ACC112 (cell line): ENCODE measurements around the gene PCBP3.
"Not testable (repeated sequence)": the region's sequence is repeated elsewhere in the genome, so short reads cannot be mapped to it uniquely, and the experiment has no call there.

Source experiments
- H2AFZ ChIP-seq: fragments of 200-600 bp; sonication (generic); one replicate; pipeline ENCODE4 v1.6.0; 2017; ENCODE audit warnings: antibody characterized with exemption, low read length; ENCODE audit not compliant: unreplicated experiment
- H3K27ac ChIP-seq: fragments of 200-600 bp; sonication (generic); 2 replicates; pipeline ENCODE4 v1.5.1; 2014; ENCODE audit warnings: low read depth, mild to moderate bottlenecking, antibody characterized with exemption, low read length, moderate library complexity
- H3K27me3 ChIP-seq: fragments of 200-600 bp; sonication (generic); 2 replicates; pipeline ENCODE4 v1.6.1; 2014; ENCODE audit warnings: mild to moderate bottlenecking, antibody characterized with exemption, low read length, moderate library complexity, mixed read lengths; ENCODE audit not compliant: insufficient read depth
- H3K36me3 ChIP-seq: fragments of 200-600 bp; sonication (generic); 2 replicates; pipeline ENCODE4 v1.6.1; 2016; ENCODE audit warnings: mild to moderate bottlenecking, antibody characterized with exemption, low read length, moderate library complexity, mixed read lengths; ENCODE audit not compliant: insufficient read depth
- H3K4me1 ChIP-seq: fragments of 200-600 bp; sonication (generic); one replicate; pipeline ENCODE4 v1.6.1; 2016; ENCODE audit warnings: low read length, mixed read lengths; ENCODE audit not compliant: insufficient read depth, unreplicated experiment, control insufficient read depth
- H3K4me3 ChIP-seq: fragments of 200-600 bp; sonication (generic); 2 replicates; pipeline ENCODE4 v1.5.1; 2014; ENCODE audit warnings: mild to moderate bottlenecking, low read depth, low read length
- H3K79me2 ChIP-seq: fragments of 200-600 bp; sonication (generic); one replicate; pipeline ENCODE4 v1.6.0; 2016; ENCODE audit warnings: low read length; ENCODE audit not compliant: control insufficient read depth, unreplicated experiment, insufficient read depth

PCBP3 gene

DNA sequence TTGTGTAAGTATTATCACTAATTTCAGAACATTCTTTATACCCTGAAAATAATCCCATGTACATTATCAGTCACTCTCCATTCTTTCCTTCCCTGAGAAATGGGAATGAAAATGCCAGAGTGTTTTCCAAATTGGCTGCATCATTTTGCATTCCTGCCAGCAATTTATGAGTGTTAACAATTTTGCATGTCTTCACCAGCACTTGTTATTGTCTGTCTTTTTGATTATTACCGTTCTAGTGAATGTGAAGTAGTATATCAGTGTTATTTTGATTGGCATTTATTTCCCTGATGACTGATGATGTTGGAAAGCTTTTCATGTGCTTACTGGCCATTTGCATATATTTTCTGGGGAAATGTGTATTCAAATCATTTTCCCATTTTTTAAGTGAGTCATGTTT lies 71.9 kb downstream of the PCBP3 start:
- Histone ChIP-seq H3K79me2 (no peaks in the 10 kb centered on the region), H3K27ac (no peak overlapping the region)

DNA sequence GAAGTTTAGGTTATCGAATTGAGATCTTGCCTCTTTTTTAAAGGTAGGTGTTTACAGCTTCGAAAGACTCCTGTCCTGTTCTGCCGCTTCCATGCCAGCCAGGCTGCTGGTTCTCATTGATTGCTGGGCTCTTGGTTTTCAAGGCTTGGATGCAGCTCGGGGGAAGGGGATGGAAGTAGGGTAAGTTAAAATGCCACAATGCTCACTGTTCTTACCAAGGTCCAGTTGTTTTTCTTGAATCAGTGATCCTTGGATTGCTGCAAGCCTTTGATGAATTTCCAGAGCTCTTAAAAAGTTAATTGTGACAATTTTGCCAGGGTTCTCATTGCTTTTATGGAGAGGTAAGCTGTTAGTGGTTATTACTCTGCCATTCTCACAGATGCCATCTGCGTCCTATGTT lies 74.9 kb downstream of the PCBP3 start:
- Histone ChIP-seq H3K79me2 (no peaks in the 10 kb centered on the region), H3K4me3 (no peak overlapping the region), H3K27me3 (no peaks in the 10 kb centered on the region), H3K4me1 (no peaks in the 10 kb centered on the region), H3K36me3 (0 out of 2 replicates have a peak, but pooled peaks cover 8% of the 10 kb centered on the region), H2AFZ (no peak overlapping the region), H3K27ac (no peak overlapping the region)

More for the DNA sequence above, 71.9 kb downstream of the PCBP3 start:
- Histone ChIP-seq H2AFZ (no peak overlapping the region), H3K4me1 (no peaks in the 10 kb centered on the region), H3K36me3 (peaks cover 11% of the 10 kb centered on the region; the same call in 1 of the 2 replicates), H3K4me3 (no peak overlapping the region), H3K27me3 (no peaks in the 10 kb centered on the region)

- H2AFZ ChIP-seq: no peak overlapping the region
- H3K4me3 ChIP-seq: no peak overlapping the region
- no peak overlapping the region for H3K27ac ChIP-seq
- no peaks in the 10 kb centered on the region for H3K79me2 ChIP-seq
- H3K27me3 ChIP-seq: no peaks in the 10 kb centered on the region
- H3K4me1 ChIP-seq: no peaks in the 10 kb centered on the region
- 0 out of 2 replicates have a peak, but pooled peaks cover 8% of the 10 kb centered on the region for H3K36me3 ChIP-seq
These were observed 75.8 kb downstream of the PCBP3 start for GRCh38 chr21:45719177-45719802.

DNA sequence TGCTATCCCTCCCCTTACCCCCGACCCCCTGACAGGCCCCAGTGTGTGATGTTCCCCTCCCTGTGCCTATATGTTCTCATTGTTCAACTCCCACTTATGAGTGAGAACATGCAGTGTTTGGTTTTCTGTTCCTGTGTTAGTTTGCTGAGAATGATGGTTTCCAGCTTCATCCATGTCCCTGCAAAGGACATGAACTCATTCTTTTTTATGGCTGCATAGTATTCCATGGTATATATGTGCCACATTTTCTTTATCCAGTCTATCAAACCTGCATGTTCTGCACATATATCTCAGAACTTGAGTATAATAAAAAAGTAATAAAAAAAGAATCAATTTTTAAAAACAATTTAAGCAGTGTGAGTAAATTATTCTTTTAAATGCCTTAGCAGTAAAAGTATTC lies 76.7 kb downstream of the PCBP3 start:
- H3K36me3 ChIP-seq, H3K27ac ChIP-seq, H3K4me1 ChIP-seq, H3K79me2 ChIP-seq, H3K4me3 ChIP-seq, H3K27me3 ChIP-seq, H2AFZ ChIP-seq: not testable (repeated sequence)

DNA sequence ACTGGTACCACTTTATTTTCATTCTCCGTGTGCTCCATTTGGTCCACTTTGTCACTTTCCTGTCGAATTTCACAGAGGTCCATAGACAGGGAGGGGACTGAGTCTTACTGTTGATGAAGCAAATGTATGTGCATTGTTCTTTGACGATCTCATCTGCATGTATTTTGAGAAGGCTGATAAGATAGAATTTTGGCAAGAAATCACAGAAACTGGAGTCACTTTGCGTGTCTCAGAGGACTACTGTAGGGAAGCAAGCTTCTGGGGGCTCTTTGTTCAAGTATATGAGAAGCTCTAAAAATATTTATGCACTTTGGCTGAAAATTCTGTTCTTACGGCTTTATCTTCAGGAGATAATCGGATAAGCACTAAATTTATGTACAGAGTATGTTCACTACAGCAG lies 78.1 kb downstream of the PCBP3 start:
- no peak overlapping the region for H3K27ac ChIP-seq
- no peaks in the 10 kb centered on the region for H3K79me2 ChIP-seq
- H3K4me3 ChIP-seq: no peak overlapping the region
- no peak overlapping the region for H2AFZ ChIP-seq
- H3K36me3 ChIP-seq: no peaks in the 10 kb centered on the region
- no peaks in the 10 kb centered on the region for H3K4me1 ChIP-seq
- H3K27me3 ChIP-seq: no peaks in the 10 kb centered on the region

- no peaks in the 10 kb centered on the region for H3K27me3 ChIP-seq
These were observed 79.8 kb downstream of the PCBP3 start for GRCh38 chr21:45723049-45723958.

GRCh38 chr21:45724345-45724961 lies 80.9 kb downstream of the PCBP3 start:
- Histone ChIP-seq H3K36me3 (no peaks in the 10 kb centered on the region), H3K27ac (no peak overlapping the region), H3K79me2 (no peaks in the 10 kb centered on the region), H3K4me3 (no peak overlapping the region), H2AFZ (no peak overlapping the region), H3K27me3 (no peaks in the 10 kb centered on the region), H3K4me1 (no peaks in the 10 kb centered on the region)

More at GRCh38 chr21:45723049-45723958, 79.8 kb downstream of the PCBP3 start:
- no peak overlapping the region for H3K27ac ChIP-seq
- H3K36me3 ChIP-seq: no peaks in the 10 kb centered on the region
- H3K79me2 ChIP-seq: no peaks in the 10 kb centered on the region
- no peak overlapping the region for H3K4me3 ChIP-seq
- no peak overlapping the region for H2AFZ ChIP-seq
- H3K4me1 ChIP-seq: no peaks in the 10 kb centered on the region

DNA sequence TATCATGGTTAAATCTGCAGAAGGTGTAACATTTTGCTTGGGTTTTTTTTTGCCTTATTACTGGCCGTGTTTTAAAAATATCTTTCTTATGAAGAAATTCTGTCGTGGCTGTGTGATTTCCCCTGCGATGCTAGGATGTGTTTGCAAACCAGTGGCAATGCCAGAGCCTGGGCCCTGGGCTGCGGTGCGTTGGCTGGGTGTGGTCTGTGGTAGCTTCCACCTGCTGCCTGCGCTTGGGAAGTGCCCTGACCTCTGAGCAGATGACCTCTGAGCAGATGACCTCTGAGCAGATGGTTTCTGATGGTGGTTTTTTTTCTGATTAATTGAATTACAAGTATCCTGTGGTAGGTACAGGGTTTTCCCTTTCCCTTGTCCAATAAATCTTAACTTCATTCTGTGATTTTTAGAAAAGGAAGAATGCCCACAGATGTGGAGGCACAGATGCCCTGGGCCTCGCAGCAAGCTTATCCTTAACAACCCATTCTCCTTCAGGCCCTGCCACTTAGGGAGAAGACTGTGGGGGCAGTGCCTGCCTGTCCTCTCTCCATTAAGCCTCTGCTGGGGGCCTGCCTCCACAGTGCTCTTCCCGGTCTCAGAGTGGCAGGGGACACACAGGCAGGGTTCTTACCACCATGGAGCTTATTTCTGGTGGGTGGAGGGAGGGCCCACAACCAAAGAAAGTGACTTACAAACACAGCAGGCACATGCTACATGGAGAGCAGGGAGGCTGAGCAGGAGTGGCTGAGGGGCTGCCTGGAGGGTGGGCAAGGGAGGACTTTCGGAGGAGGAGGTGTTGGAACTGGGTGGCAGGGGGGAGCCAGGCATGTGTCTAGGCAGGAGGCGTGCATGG lies 81.7 kb downstream of the PCBP3 start:
- H3K4me3 ChIP-seq: no peak overlapping the region
- no peaks in the 10 kb centered on the region for H3K36me3 ChIP-seq
- H3K4me1 ChIP-seq: no peaks in the 10 kb centered on the region
- no peaks in the 10 kb centered on the region for H3K79me2 ChIP-seq
- no peaks in the 10 kb centered on the region for H3K27me3 ChIP-seq
- no peak overlapping the region for H2AFZ ChIP-seq
- no peak overlapping the region for H3K27ac ChIP-seq

- Histone ChIP-seq H3K27me3 (no peaks in the 10 kb centered on the region), H3K36me3 (no peaks in the 10 kb centered on the region), H3K4me1 (no peaks in the 10 kb centered on the region), H3K4me3 (no peak overlapping the region), H2AFZ (no peak overlapping the region), H3K79me2 (no peaks in the 10 kb centered on the region), H3K27ac (no peak overlapping the region)
These were observed 82.3 kb downstream of the PCBP3 start for GRCh38 chr21:45725844-45726200.

DNA sequence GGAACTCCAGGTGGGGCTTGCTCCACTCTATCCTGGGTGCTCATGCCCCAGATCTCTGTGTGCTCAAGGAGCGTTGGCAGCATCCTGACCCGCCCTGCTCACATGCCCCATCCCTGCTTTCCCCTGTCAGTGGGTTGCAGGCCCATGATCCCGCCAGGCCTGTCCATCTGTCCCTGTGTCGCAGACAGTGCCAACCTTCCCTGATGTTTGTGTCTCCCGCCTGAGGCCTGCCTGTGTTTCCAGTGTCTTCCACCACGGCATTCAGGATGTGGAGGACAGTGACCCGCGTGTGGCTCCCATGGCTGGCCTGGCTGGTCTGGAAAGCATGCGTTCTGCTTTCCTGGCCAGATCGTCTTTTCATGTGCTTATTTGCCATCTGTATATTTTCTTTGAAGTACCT lies 82.9 kb downstream of the PCBP3 start:
- Histone ChIP-seq H3K27ac (no peak overlapping the region), H2AFZ (no peak overlapping the region), H3K36me3 (no peaks in the 10 kb centered on the region), H3K4me3 (no peak overlapping the region), H3K4me1 (no peaks in the 10 kb centered on the region), H3K27me3 (no peaks in the 10 kb centered on the region), H3K79me2 (no peaks in the 10 kb centered on the region)
